PC-9 (cell line): ENCODE data around the gene SRPK2.

Experiments
- EZH2 ChIP-seq: fragments of 200-600 bp; sonication (generic); IDR thresholded peaks from 2 replicates; pipeline ENCODE4 v1.8.0; 2017; ENCODE audit warnings: antibody characterized with exemption, low read depth
- TF ChIP-seq, protein P1 (sequence below): fragments of 200-600 bp; sonication (generic); conservative IDR thresholded peaks from 2 replicates; pipeline ENCODE4 v1.6.1; 2017; ENCODE audit warnings: mixed run types, antibody characterized with exemption, mild to moderate bottlenecking, moderate library complexity

DNA sequence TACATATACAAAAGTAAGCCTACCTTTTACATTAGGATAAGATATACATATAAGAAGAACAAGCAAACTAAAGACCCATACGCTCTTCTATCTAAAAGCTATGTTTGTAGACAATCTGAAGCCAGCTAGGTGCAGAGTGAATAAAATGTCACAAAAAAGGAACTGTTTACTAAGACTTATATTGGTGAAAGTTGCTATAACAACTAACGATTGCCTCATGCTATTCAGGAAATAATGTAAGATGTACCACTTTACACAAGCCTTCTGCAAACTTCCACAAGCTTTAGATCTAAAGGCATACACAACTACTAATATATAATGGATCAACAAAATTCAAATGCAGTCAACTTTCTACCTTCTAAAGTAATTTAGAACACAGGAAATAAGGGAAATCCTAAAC lies 175.1 kb downstream of the SRPK2 start:
- TF ChIP-seq, protein P1, sequence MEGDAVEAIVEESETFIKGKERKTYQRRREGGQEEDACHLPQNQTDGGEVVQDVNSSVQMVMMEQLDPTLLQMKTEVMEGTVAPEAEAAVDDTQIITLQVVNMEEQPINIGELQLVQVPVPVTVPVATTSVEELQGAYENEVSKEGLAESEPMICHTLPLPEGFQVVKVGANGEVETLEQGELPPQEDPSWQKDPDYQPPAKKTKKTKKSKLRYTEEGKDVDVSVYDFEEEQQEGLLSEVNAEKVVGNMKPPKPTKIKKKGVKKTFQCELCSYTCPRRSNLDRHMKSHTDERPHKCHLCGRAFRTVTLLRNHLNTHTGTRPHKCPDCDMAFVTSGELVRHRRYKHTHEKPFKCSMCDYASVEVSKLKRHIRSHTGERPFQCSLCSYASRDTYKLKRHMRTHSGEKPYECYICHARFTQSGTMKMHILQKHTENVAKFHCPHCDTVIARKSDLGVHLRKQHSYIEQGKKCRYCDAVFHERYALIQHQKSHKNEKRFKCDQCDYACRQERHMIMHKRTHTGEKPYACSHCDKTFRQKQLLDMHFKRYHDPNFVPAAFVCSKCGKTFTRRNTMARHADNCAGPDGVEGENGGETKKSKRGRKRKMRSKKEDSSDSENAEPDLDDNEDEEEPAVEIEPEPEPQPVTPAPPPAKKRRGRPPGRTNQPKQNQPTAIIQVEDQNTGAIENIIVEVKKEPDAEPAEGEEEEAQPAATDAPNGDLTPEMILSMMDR: no peak
- TF ChIP-seq EZH2: no peak
